H9 (cell line): ENCODE results near the gene MUC16. TPM values are rescaled to one million over a fixed set of nuclear protein-coding genes. Genes with fewer than 3 reads are reported as not detected.
"Not testable (repeated sequence)": the region's sequence is repeated elsewhere in the genome, so short reads cannot be mapped to it uniquely, and the experiment has no call there.

Source experiments
- DNase-seq: peaks from one replicate; pipeline ENCODE4 v3.0.0-alpha.2; 2017
- H2AFZ ChIP-seq: one replicate; pipeline ENCODE4 v1.6.1; 2013; ENCODE audit warnings: mild to moderate bottlenecking, low read length, control low read depth, moderate library complexity
- H2AK5ac ChIP-seq: 2 replicates; pipeline ENCODE4 v1.6.1; 2013; ENCODE audit warnings: low read length, control low read depth, mixed read lengths; ENCODE audit not compliant: insufficient read length
- H2BK120ac ChIP-seq: one replicate; pipeline ENCODE4 v1.6.1; 2013; ENCODE audit warnings: low read depth, mild to moderate bottlenecking, low read length, control low read depth, inconsistent platforms; ENCODE audit not compliant: poor library complexity, severe bottlenecking
- H2BK12ac ChIP-seq: 2 replicates; pipeline ENCODE4 v1.6.1; 2013; ENCODE audit warnings: low read length, control low read depth, mixed read lengths, low read depth; ENCODE audit not compliant: insufficient read length
- H2BK15ac ChIP-seq: 2 replicates; pipeline ENCODE4 v1.6.1; 2013; ENCODE audit warnings: low read depth, low read length, control low read depth
- H2BK20ac ChIP-seq: one replicate; pipeline ENCODE4 v1.6.1; 2013; ENCODE audit warnings: low read depth, mild to moderate bottlenecking, low read length, control low read depth, inconsistent platforms; ENCODE audit not compliant: poor library complexity, severe bottlenecking
- H2BK5ac ChIP-seq: 2 replicates; pipeline ENCODE4 v1.6.1; 2013; ENCODE audit warnings: low read length, control low read depth, mixed read lengths; ENCODE audit not compliant: insufficient read length
- H3K14ac ChIP-seq: 2 replicates; pipeline ENCODE4 v1.6.1; 2013; ENCODE audit warnings: low read length, control low read depth; ENCODE audit not compliant: insufficient read depth
- H3K18ac ChIP-seq: 2 replicates; pipeline ENCODE4 v1.6.1; 2013; ENCODE audit warnings: low read depth, mild to moderate bottlenecking, mixed read lengths, low read length, control low read depth; ENCODE audit not compliant: insufficient read length
- H3K23ac ChIP-seq: 2 replicates; pipeline ENCODE4 v1.6.1; 2013; ENCODE audit warnings: low read length, control low read depth, mixed read lengths, low read depth; ENCODE audit not compliant: insufficient read length
- H3K23me2 ChIP-seq: 2 replicates; pipeline ENCODE4 v1.6.1; 2013; ENCODE audit warnings: low read depth, mild to moderate bottlenecking, mixed read lengths, low read length, control low read depth; ENCODE audit not compliant: insufficient read length, poor library complexity, severe bottlenecking
- H3K27ac ChIP-seq: 2 replicates; pipeline ENCODE4 v1.5.1; 2013; ENCODE audit warnings: low read length, control low read depth, mixed read lengths, low read depth; ENCODE audit not compliant: insufficient read length
- H3K27me3 ChIP-seq: 2 replicates; pipeline ENCODE4 v1.6.1; 2013; ENCODE audit warnings: low read length, control low read depth, inconsistent platforms; ENCODE audit not compliant: insufficient read depth
- H3K4ac ChIP-seq: 2 replicates; pipeline ENCODE4 v1.6.1; 2013; ENCODE audit warnings: low read depth, mild to moderate bottlenecking, control low read depth, inconsistent platforms, low read length, moderate library complexity
- H3K4me1 ChIP-seq: 2 replicates; pipeline ENCODE4 v1.6.1; 2013; ENCODE audit warnings: low read length, control low read depth, inconsistent platforms; ENCODE audit not compliant: insufficient read depth
- H3K4me2 ChIP-seq: 2 replicates; pipeline ENCODE4 v1.6.1; 2013; ENCODE audit warnings: low read length, control low read depth, mixed read lengths; ENCODE audit not compliant: insufficient read length, insufficient read depth
- H3K56ac ChIP-seq: 2 replicates; pipeline ENCODE4 v1.6.1; 2013; ENCODE audit warnings: low read depth, mild to moderate bottlenecking, mixed read lengths, low read length, control low read depth; ENCODE audit not compliant: insufficient read length
- H3K79me1 ChIP-seq: 2 replicates; pipeline ENCODE4 v1.6.1; 2013; ENCODE audit warnings: low read depth, mild to moderate bottlenecking, moderate library complexity, low read length, control low read depth, inconsistent platforms; ENCODE audit not compliant: insufficient read depth, poor library complexity, severe bottlenecking
- H3K79me2 ChIP-seq: 2 replicates; pipeline ENCODE4 v1.6.1; 2013; ENCODE audit warnings: low read length, control low read depth, inconsistent platforms; ENCODE audit not compliant: insufficient read depth
- H3K9ac ChIP-seq: 2 replicates; pipeline ENCODE4 v1.6.1; 2013; ENCODE audit warnings: low read length, control low read depth, mixed read lengths; ENCODE audit not compliant: insufficient read length; ENCODE audit errors: extremely low read depth
- H3K9me3 ChIP-seq: one replicate; pipeline ENCODE4 v1.6.1; 2013; ENCODE audit warnings: low read depth, low read length, inconsistent platforms; ENCODE audit not compliant: control insufficient read depth
- H3T11ph ChIP-seq: one replicate; pipeline ENCODE4 v1.6.1; 2013; ENCODE audit warnings: mild to moderate bottlenecking, low read length, control low read depth, inconsistent platforms
- H4K20me1 ChIP-seq: one replicate; pipeline ENCODE4 v1.6.1; 2013; ENCODE audit not compliant: control insufficient read depth, insufficient read length, insufficient read depth
- H4K5ac ChIP-seq: 2 replicates; pipeline ENCODE4 v1.6.1; 2013; ENCODE audit warnings: low read depth, mild to moderate bottlenecking, mixed read lengths, low read length, control low read depth; ENCODE audit not compliant: insufficient read length
- H4K8ac ChIP-seq: replicated peaks from 2 replicates; pipeline ENCODE4 v1.6.1; 2013; ENCODE audit warnings: low read length, control low read depth, mixed read lengths, low read depth; ENCODE audit not compliant: insufficient read length
- H4K91ac ChIP-seq: 2 replicates; pipeline ENCODE4 v1.6.1; 2013; ENCODE audit warnings: low read depth, mild to moderate bottlenecking, moderate library complexity, mixed read lengths, low read length, control low read depth; ENCODE audit not compliant: insufficient read length
- H3K27ac Mint-ChIP-seq, 3 experiments: 2 replicates in 2 of 3; 3 replicates in 1 of 3; pipeline ENCODE4 v1.8.0; 2020 to 2021; ENCODE audit warnings: mixed read lengths in 3 of 3, mild to moderate bottlenecking in 1 of 3, moderate library complexity in 1 of 3
- H3K27me3 Mint-ChIP-seq: 2 replicates; pipeline ENCODE4 v1.8.0; 2021; ENCODE audit warnings: low read depth, mild to moderate bottlenecking, moderate library complexity, mixed read lengths
- H3K36me3 Mint-ChIP-seq, 3 experiments: 2 replicates in 2 of 3; 3 replicates in 1 of 3; pipeline ENCODE4 v1.8.0; 2020 to 2021; ENCODE audit warnings: low read depth in 3 of 3, mixed read lengths in 3 of 3; ENCODE audit not compliant: insufficient read depth in 1 of 3
- H3K4me1 Mint-ChIP-seq, 2 experiments: 2 replicates each; pipeline ENCODE4 v1.8.0; 2020; ENCODE audit warnings: mixed read lengths in 2 of 2
- H3K4me3 Mint-ChIP-seq, 2 experiments: 2 replicates in 1 of 2; 3 replicates in 1 of 2; pipeline ENCODE4 v1.8.0; 2020 to 2021; ENCODE audit warnings: mild to moderate bottlenecking in 2 of 2, mixed read lengths in 2 of 2, moderate library complexity in 1 of 2
- H3K9me3 Mint-ChIP-seq, 2 experiments: 2 replicates in 1 of 2; 3 replicates in 1 of 2; pipeline ENCODE4 v1.8.0; 2020; ENCODE audit warnings: mild to moderate bottlenecking in 2 of 2, mixed read lengths in 2 of 2, moderate library complexity in 1 of 2
- WGBS: extraction: QIAGEN DNeasy Blood & Tissue Kit; methylation state at CpG from one replicate; pipeline ENCODE4 v1.1.7; 2013; ENCODE audit warnings: missing lambda C conversion rate, low lambda C conversion rate, mixed read lengths; ENCODE audit not compliant: insufficient read length; ENCODE audit errors: extremely low coverage; 5-methylcytosine and 5-hydroxymethylcytosine counted together
- total RNA-seq: library from RNA; stranded (reverse); gene quantifications from 2 replicates; pipeline ENCODE4 v1.2.1, GENCODE V29; 2021
- TF ChIP-seq, protein P1 (sequence below): fragments of 200-600 bp; sonication (generic); conservative IDR thresholded peaks from 3 replicates; pipeline ENCODE4 v1.8.0; 2021; ENCODE audit warnings: antibody characterized with exemption, mild to moderate bottlenecking

Gene MUC16
- total RNA-seq, 1 experiment from 2014 or later, result 0.22 TPM

DNA sequence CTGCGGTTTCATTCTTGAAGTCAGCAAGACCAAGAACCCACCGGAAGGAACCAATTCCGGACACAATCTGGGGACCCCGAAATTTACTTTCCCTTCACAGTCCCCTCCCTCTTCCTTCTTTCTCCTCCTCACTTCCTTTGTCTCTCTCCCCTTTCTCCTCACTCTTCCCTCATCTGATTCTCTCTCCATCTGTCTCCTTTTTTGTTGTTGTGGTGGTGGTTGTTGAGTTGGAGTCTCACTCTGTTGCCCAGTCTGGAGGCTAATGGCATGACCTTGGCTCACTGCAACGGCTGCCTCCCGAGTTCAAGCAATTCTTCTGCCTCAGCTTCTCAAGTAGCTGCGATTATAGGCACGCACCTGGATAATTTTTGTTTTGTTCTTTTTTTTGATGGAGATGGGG is 44.0 kb upstream of the MUC16 start:
- Mint-ChIP-seq H3K4me1 (peaks cover 26 to 40% of the 10 kb centered on the region in 2 experiments), H3K27ac (peak overlapping the region in 2 of 3 experiments; percentile 88 to 93; a peak in 3 of 7 replicates)

DNA sequence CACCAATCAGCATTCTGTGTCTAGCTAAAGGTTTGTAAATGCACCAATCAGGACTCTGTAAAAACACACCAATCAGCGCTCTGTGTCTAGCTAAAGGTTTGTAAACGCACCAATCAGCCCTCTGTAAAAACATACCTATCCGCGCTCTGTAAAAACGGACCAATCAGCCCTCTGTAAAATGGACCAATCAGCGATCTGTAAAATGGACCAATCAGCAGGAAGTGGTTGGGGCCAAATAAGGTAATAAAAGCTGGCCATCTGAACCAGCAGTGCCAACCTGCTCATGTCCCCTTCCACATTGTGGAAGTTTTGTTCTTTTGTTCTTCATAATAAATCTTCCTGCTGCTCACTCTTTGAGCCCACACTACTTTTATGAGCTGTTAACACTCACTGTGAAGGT is 43.5 kb upstream of the MUC16 start:
- H3K4me1 Mint-ChIP-seq, result peaks cover 22 to 36% of the 10 kb centered on the region in 2 experiments
- not testable (repeated sequence) for H3T11ph ChIP-seq, H4K91ac ChIP-seq, H4K20me1 ChIP-seq, H3K27me3 ChIP-seq, H3K9me3 ChIP-seq, H2AK5ac ChIP-seq, H2BK15ac ChIP-seq, H3K27me3 Mint-ChIP-seq, H3K9me3 Mint-ChIP-seq, DNase-seq, H3K79me2 ChIP-seq, H3K4me1 ChIP-seq, H2BK20ac ChIP-seq, H3K36me3 Mint-ChIP-seq, H3K9ac ChIP-seq, H4K5ac ChIP-seq, H3K79me1 ChIP-seq, H2BK120ac ChIP-seq, H3K56ac ChIP-seq, H2BK5ac ChIP-seq, H3K4me3 Mint-ChIP-seq, H3K14ac ChIP-seq, H3K27ac ChIP-seq, H3K4me2 ChIP-seq, H3K23ac ChIP-seq, H2AFZ ChIP-seq, H4K8ac ChIP-seq, H3K4ac ChIP-seq, H3K23me2 ChIP-seq
- Histone ChIP-seq H3K18ac (peak overlapping the region; percentile 38), H2BK12ac (peak overlapping the region; percentile 62)
- peak overlapping the region in 1 of 3 experiments; percentile 88; a peak in 2 of 7 replicates for H3K27ac Mint-ChIP-seq
- WGBS, result no CpG with 5 or more reads among the region's 6 CpGs

More for the DNA sequence above, 44.0 kb upstream of the MUC16 start:
- no peaks in the 10 kb centered on the region for H3K79me1 ChIP-seq
- H2BK15ac ChIP-seq, result no peak overlapping the region
- no peak overlapping the region for H2AFZ ChIP-seq
- no peaks in the 10 kb centered on the region for H3K27me3 ChIP-seq
- H2BK120ac ChIP-seq, result no peak overlapping the region
- no peaks in the 10 kb centered on the region for H3K9me3 ChIP-seq
- peak overlapping the region; percentile 57 for H3K18ac ChIP-seq
- Mint-ChIP-seq H3K9me3 (peaks cover 0 to 2% of the 10 kb centered on the region in 2 experiments; a peak in 3 of 5 replicates), H3K27me3 (no peaks in the 10 kb centered on the region), H3K4me3 (no peak overlapping the region), H3K36me3 (peaks cover 0 to 5% (median 0%) of the 10 kb centered on the region in 3 experiments; a peak in 2 of 7 replicates)
- no peak overlapping the region for H4K91ac ChIP-seq
- H3T11ph ChIP-seq, result no peak overlapping the region
- no peak overlapping the region for H3K9ac ChIP-seq
- H3K23ac ChIP-seq, result no peak overlapping the region
- no peak overlapping the region for H4K5ac ChIP-seq
- DNase-seq, result no peak
- H4K20me1 ChIP-seq, result no peaks in the 10 kb centered on the region
- H2BK12ac ChIP-seq, result no peak overlapping the region
- H3K27ac ChIP-seq, result no peak overlapping the region
- no peak overlapping the region for H3K14ac ChIP-seq
- H3K4me2 ChIP-seq, result no peak overlapping the region
- TF ChIP-seq, protein P1, sequence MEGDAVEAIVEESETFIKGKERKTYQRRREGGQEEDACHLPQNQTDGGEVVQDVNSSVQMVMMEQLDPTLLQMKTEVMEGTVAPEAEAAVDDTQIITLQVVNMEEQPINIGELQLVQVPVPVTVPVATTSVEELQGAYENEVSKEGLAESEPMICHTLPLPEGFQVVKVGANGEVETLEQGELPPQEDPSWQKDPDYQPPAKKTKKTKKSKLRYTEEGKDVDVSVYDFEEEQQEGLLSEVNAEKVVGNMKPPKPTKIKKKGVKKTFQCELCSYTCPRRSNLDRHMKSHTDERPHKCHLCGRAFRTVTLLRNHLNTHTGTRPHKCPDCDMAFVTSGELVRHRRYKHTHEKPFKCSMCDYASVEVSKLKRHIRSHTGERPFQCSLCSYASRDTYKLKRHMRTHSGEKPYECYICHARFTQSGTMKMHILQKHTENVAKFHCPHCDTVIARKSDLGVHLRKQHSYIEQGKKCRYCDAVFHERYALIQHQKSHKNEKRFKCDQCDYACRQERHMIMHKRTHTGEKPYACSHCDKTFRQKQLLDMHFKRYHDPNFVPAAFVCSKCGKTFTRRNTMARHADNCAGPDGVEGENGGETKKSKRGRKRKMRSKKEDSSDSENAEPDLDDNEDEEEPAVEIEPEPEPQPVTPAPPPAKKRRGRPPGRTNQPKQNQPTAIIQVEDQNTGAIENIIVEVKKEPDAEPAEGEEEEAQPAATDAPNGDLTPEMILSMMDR, result no peak
- H4K8ac ChIP-seq, result no peak overlapping the region
- H3K4ac ChIP-seq, result no peak overlapping the region
- peak overlapping the region; percentile 64 for H2BK20ac ChIP-seq
- no peak overlapping the region for H2AK5ac ChIP-seq
- H2BK5ac ChIP-seq, result no peak overlapping the region
- no peaks in the 10 kb centered on the region; the same call in 1 of the 2 replicates for H3K4me1 ChIP-seq
- no peaks in the 10 kb centered on the region for H3K23me2 ChIP-seq
- no peaks in the 10 kb centered on the region for H3K79me2 ChIP-seq
- H3K56ac ChIP-seq, result no peak overlapping the region
- no CpG with 5 or more reads among the region's 8 CpGs for WGBS
